PC-9 (cell line): ENCODE results near the gene RAP1GAP2. TPM values are rescaled to one million over a fixed set of nuclear protein-coding genes. Genes with fewer than 3 reads are reported as not detected.

Experiments used
- BruUV-seq: library from RNA; stranded (reverse); fragments of 400-500 nt; replicated peaks from 2 replicates; lab custom pipeline; 2021; lab: Mats Ljungman, UMichigan
- CTCF ChIA-PET: fragments of 300-600 bp; sonication (Branson Sonifier 250); formaldehyde crosslinking; loops from one replicate; lab custom pipeline; 2022; ENCODE audit warnings: antibody characterized with exemption; lab: Charles Lee
- POLR2A ChIA-PET: fragments of 300-600 bp; sonication (Branson Sonifier 250); formaldehyde crosslinking; loops from one replicate; lab custom pipeline; 2022; ENCODE audit warnings: antibody characterized with exemption; ENCODE audit not compliant: unreplicated experiment; lab: Charles Lee
- DNase-seq, 2 experiments: peaks; one replicate each; pipeline versions ENCODE4 v3.0.0 to v3.0.0-alpha.2; 2015 to 2022; ENCODE audit warnings: mixed read lengths in 1 of 2
- H2AFZ ChIP-seq: fragments of 200-600 bp; sonication (generic); 2 replicates; pipeline ENCODE4 v1.8.1; 2017; ENCODE audit warnings: antibody characterized with exemption
- H3F3A ChIP-seq: fragments of 200-600 bp; sonication (generic); 2 replicates; pipeline ENCODE4 v1.8.1; 2017; ENCODE audit warnings: antibody characterized with exemption, mild to moderate bottlenecking, low read depth; ENCODE audit not compliant: insufficient read depth
- H3K27ac ChIP-seq: fragments of 200-600 bp; sonication (generic); 2 replicates; pipeline ENCODE4 v1.6.1; 2016; ENCODE audit warnings: mixed run types
- H3K27me3 ChIP-seq: fragments of 200-600 bp; sonication (generic); 2 replicates; pipeline ENCODE4 v1.6.1; 2016; ENCODE audit warnings: low read depth, mixed run types; ENCODE audit not compliant: insufficient read depth
- H3K36me3 ChIP-seq: fragments of 200-600 bp; sonication (generic); 2 replicates; pipeline ENCODE4 v1.6.1; 2016; ENCODE audit warnings: low read depth, mixed run types
- H3K4me1 ChIP-seq: fragments of 200-600 bp; sonication (generic); replicated peaks from 2 replicates; pipeline ENCODE4 v1.6.1; 2016; ENCODE audit warnings: mixed run types; ENCODE audit not compliant: insufficient read depth
- H3K4me2 ChIP-seq: fragments of 200-600 bp; sonication (generic); 2 replicates; pipeline ENCODE4 v1.6.1; 2017; ENCODE audit warnings: mixed run types
- H3K4me3 ChIP-seq: fragments of 200-600 bp; sonication (generic); 2 replicates; pipeline ENCODE4 v1.6.1; 2016; ENCODE audit warnings: mixed run types
- H3K79me2 ChIP-seq: fragments of 200-600 bp; sonication (generic); 2 replicates; pipeline ENCODE4 v1.6.1; 2017; ENCODE audit warnings: low read depth, mixed run types
- H3K9me2 ChIP-seq: fragments of 200-600 bp; sonication (generic); 2 replicates; pipeline ENCODE4 v1.8.1; 2017; ENCODE audit warnings: mild to moderate bottlenecking; ENCODE audit not compliant: insufficient read depth
- H3K9me3 ChIP-seq: fragments of 200-600 bp; sonication (generic); 2 replicates; pipeline ENCODE4 v1.8.1; 2016; ENCODE audit warnings: low read depth; ENCODE audit not compliant: insufficient read depth
- H4K20me1 ChIP-seq: fragments of 200-600 bp; sonication (generic); 2 replicates; pipeline ENCODE4 v1.8.1; 2017; ENCODE audit not compliant: insufficient read depth
- CTCF ChIP-seq: fragments of 200-600 bp; sonication (generic); conservative IDR thresholded peaks from 2 replicates; pipeline ENCODE4 v1.6.1; 2017; ENCODE audit warnings: mixed run types, antibody characterized with exemption, mild to moderate bottlenecking, moderate library complexity
- EZH2 ChIP-seq: fragments of 200-600 bp; sonication (generic); IDR thresholded peaks from 2 replicates; pipeline ENCODE4 v1.8.0; 2017; ENCODE audit warnings: antibody characterized with exemption, low read depth
- intact Hi-C: fragments of 100-400 bp; cut with micrococcal nuclease; formaldehyde crosslinking; loops from one replicate; pipeline ENCODE4 v1.10.0; 2022; ENCODE audit not compliant: unreplicated experiment
- total RNA-seq: library from RNA; stranded (reverse); gene quantifications from 2 replicates; pipeline ENCODE4 v1.2.3, GENCODE V29; 2021

Gene RAP1GAP2
- total RNA-seq, 1 experiment from 2014 or later = 10.1 TPM

DNA sequence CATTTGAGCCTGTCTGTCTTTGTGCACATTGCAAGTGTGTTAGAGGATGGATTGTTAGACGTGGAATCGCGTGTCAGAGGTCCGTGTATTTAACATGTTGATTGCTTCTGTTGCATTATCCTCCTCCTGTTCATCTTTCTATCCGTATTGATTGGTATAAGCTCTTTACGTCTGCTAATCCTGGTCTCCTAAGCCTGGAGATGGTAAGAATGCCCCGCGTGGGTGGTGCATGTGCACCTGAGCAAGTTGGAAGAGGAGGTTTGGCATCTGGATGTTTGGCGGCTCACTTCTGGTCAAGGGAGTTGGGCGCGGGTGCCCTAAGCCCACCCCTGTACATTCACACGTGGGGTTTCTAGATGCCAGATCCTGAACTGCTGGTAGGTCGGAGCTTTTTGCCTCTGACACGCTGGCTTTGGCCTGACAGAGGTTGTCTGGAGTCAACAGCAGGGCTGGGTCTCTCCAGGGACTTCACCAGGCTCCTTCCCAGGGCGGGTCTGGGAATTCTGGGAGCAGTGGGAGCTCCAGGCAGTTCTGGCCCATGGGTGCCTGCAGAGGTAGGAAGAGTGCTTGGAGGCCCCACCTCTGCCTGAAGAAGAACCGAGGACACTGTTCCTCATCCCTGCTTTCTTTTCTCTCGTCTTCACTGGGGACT is 159.8 kb downstream of the RAP1GAP2 start:
- Histone ChIP-seq H3K27me3 (no peaks in the 10 kb centered on the region), H3K4me1 (peaks cover 55% of the 10 kb centered on the region), H3K9me3 (no peaks in the 10 kb centered on the region), H3F3A (peaks cover 35% of the 10 kb centered on the region), H4K20me1 (no peaks in the 10 kb centered on the region), H3K4me2 (peak overlapping the region; percentile 51), H3K36me3 (no peaks in the 10 kb centered on the region), H3K79me2 (no peaks in the 10 kb centered on the region), H3K9me2 (no peaks in the 10 kb centered on the region), H3K27ac (peak overlapping the region; percentile 77), H3K4me3 (no peak overlapping the region), H2AFZ (no peak overlapping the region)
- POLR2A ChIA-PET = interaction anchor here (0.6 to 1.3 kb wide), 4 partner anchors 10 to 1501 kb away, joined by 3 to 8 read pairs (median 6); no protein-coding TSS in a partner anchor
- intact Hi-C loops = loop anchor here (1.0 kb wide), 2 partner anchors 48 to 64 kb away; no protein-coding TSS in a partner anchor
- TF ChIP-seq EZH2 (no peak), CTCF (no peak)
- DNase-seq = no peak
- CTCF ChIA-PET = interaction anchor here (0.5 kb wide), 2 partner anchors 90 to 101 kb away, joined by 6 read pairs; no protein-coding TSS in a partner anchor
- TSS peak; percentile 40 for BruUV-seq

DNA sequence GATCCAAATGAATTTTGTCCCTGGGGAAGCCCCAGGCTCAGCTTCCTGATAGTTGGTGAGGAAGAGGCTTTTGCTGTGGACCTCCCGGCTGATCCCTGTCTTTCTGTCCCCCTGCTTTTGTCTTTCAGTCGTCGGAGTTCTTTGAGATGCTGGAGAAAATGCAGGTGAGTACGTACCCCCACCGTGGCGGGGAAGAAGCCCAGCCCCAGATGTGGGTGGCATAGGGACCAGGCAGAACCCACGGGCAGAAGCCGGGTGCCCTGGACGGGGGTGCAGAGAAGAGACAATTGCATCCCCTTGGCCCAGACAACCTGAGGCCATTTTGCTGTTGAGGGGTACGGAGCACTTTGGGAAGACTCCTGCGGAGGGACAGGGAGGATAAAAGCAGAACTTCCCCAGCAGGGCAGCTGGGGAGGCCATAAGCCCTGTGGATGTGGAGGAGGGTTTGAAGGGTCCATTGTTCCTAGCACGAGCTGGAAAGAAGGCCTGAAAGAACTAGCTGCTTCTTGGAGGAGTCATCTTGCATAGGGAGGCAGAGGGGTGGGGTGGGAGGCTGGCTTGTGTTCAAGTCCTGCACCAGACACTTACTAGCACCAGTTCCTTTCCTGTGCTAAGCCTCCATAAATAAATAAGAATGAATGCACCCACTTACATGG is 161.5 kb downstream of the RAP1GAP2 start:
- Histone ChIP-seq H3K9me3 (no peaks in the 10 kb centered on the region), H3K36me3 (no peaks in the 10 kb centered on the region), H3K4me3 (no peak overlapping the region), H3K27ac (no peak overlapping the region), H4K20me1 (no peaks in the 10 kb centered on the region), H3K79me2 (no peaks in the 10 kb centered on the region), H3K27me3 (no peaks in the 10 kb centered on the region), H3F3A (peaks cover 42% of the 10 kb centered on the region), H3K4me2 (no peak overlapping the region), H3K9me2 (no peaks in the 10 kb centered on the region), H2AFZ (no peak overlapping the region), H3K4me1 (peaks cover 61% of the 10 kb centered on the region)
- intact Hi-C loops = no loop called here
- CTCF ChIA-PET = no interaction called here
- DNase-seq = no peak
- BruUV-seq = no TSS peak
- no peak for TF ChIP-seq EZH2
- TF ChIP-seq CTCF = no peak
- POLR2A ChIA-PET = interaction anchor here (0.6 kb wide), 2 partner anchors 20 to 52 kb away, joined by 3 to 17 read pairs; no protein-coding TSS in a partner anchor

- Histone ChIP-seq H4K20me1 (no peaks in the 10 kb centered on the region), H3K9me3 (no peaks in the 10 kb centered on the region), H3K79me2 (no peaks in the 10 kb centered on the region), H3K27ac (no peak overlapping the region), H3K4me1 (peaks cover 61% of the 10 kb centered on the region), H3K9me2 (no peaks in the 10 kb centered on the region), H3K4me3 (no peak overlapping the region), H3F3A (peaks cover 42% of the 10 kb centered on the region), H2AFZ (no peak overlapping the region), H3K36me3 (no peaks in the 10 kb centered on the region), H3K4me2 (no peak overlapping the region), H3K27me3 (no peaks in the 10 kb centered on the region)
- BruUV-seq = no TSS peak
- intact Hi-C loops = no loop called here
- TF ChIP-seq CTCF (no peak), EZH2 (no peak)
- CTCF ChIA-PET = no interaction called here
- no peak for DNase-seq
- POLR2A ChIA-PET = no interaction called here
Observed at GRCh38 chr17:2958706-2959222, 162.5 kb downstream of the RAP1GAP2 start.
